Smooth muscle cell of the brain vasculature (primary cell): Measurements from ENCODE around the gene CLPTM1L.
"Not testable (repeated sequence)": the region's sequence is repeated elsewhere in the genome, so short reads cannot be mapped to it uniquely, and the experiment has no call there.

Experiments
- DNase-seq: peaks from one replicate; pipeline ENCODE4 v3.0.0-alpha.2; 2012; ENCODE audit warnings: low read depth, low spot score

Gene CLPTM1L

DNA sequence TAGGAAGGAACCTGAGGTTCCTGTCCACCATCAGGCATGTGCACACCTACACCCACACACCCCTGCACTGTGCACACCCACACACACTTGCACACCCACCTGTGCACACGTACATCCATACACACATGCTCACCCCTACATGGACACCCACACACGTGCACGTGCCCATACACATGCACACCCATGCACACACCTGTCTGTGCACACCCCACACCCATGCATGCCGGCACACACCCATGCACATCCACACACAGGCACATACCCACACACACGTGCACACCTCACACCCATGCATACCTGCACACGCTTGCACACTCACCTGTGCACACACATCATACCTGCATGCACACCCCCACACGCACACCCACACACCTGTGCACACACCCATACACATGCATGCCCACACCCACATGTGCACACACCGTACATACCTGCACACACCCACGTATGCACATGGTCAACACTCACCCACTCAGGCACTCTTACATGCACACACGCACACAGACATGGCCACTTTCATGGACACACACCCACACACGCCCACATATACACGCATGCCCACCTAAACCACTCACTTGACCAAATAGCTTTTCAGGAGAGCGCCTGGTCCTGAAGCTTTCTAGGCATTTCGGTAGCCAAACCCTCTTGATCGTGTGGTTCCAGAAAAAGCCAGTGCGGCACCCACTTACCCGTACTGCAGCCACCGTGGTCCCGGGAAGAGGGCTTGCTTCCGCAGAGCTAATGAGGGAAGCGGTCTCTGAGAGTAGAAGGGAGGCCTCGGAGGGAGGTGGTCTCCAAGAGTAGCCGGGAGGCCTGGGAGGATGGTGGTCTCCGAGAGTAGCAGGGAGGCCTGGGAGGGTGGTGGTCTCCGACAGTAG lies 36.7 kb upstream of the CLPTM1L start:
- no peak for DNase-seq

DNA sequence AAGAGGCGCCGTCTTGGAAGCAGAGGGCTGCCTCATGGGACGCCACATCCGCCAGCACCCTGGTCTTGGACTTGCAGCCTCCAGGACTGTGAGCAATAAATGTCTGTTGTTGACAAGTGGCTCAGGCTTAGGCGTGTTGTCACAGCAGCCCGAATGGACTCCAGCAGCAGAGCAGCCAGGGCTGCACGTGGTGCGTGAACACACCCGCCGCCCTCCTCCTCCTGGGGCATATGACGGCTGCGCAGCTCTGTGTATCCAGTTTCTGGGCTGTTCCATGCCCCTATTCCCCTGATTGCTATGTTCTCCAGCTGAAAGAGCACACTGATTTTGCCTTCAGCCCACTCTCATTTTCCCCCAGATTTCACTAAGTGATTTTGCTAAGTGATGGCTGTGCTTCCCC lies 36.0 kb upstream of the CLPTM1L start:
- DNase-seq = no peak

DNA sequence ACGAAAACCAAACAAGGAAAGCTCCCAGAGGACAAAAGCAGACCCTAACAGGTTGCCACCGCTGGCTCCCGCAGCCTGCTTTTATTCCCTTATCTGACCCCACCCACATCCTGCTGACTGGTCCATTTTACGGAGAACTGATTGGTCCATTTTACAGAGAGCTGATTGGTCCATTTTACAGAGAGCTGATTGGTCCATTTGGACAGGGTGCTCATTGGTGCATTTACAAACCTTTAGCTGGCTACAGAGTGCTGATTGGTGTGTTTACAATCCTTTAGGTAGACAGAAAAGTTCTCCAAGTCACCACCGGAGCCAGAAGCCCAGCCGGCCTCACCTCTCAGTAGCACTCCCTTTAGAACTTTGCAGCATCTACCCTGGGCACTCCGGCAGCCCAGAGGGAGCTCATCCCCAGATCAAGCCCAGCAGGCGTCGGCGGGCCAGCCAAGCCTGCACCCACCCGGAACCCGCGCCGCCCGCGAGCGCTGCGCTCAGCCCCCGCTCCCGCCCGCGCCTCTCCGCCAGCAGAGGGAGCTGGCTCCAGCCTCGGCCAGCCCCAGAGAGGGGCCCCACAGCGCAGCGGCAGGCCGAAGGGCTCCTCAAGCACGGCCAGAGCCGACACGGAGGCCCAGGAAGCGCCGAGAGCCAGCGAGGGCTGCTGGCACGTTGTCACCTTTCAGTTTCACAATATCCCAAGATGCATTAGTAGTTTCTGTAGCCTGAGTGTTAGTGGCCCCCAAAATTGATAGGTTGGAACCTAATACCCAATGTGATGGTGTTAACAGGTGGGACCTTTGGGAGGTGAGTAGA lies 35.3 kb upstream of the CLPTM1L start:
- DNase-seq = no peak

DNA sequence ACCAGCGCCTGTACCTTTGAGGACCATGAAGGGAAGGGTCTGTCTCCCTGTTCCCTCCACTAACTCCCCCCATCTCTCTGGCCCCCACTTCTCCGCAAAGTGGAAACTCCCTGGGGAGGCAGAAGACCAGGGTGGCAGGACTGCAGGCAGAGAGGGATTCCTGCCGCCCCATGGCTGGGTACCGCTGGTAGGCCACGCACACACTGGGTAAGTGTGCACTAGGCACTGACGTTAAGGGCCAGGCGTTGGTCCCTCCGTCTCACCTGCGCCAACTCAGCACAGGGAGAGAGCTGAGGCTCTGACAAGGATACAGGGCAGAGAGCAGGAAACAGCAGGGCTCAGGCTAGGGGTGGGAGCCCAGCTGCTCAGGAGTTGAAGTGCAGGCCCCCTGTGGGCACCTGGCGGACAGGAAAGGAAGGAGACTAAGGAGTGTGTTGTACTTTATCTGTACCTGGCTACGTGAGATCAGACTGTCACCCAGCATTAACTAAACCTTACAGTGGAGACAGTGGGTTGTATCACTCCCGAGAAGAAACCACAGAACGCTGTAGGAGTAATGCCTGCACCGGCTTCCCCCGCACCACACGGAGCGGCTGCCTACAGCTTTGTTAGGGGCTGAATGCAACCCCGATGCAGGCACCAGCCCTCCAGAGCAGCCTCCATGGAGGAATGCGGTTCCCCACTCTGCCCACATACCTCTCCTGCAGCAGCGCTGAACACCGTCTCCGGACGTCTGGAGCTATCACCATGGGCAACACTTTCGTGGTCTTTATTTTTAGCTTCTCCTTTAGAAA lies 34.2 kb upstream of the CLPTM1L start:
- DNase-seq = no peak

DNA sequence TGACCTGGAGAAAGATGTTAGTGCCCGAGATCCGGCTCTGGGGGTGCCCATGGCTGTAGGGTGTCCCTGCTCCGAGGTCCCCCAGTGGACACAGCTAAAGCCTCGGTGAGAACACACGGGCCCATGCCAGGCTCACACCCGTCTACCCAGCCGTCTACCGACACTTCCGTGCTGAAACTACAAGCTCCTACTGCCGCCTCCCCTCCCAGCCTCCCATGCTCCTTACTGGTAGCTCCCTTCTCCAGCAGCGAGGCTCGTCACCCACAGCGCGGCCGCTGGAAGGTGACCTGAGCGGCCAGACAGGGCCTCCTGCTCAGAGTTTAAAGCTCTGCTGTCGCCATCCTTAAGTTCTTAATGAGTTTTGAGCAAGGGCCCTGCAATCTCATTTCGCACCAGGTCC lies 33.2 kb upstream of the CLPTM1L start:
- DNase-seq = no peak

DNA sequence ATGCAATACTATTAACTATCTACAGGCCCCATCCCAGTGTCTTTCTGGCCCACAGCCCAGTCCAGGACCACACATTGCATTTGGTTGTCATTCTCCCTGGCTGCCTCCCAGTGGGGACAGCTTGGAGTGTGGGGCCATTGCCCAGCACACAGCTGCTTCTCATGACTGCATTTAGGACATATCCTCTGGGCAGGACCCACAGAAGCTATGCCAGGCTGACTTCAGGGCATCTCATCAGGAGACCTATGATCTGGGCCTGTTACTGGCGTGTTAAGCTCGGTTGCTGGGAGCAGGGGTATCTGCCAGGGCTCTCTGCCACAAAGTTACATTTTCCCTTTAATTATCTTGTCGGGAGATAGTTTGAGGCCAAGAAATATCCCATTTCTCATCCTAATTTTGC lies 32.1 kb upstream of the CLPTM1L start:
- no peak for DNase-seq

DNA sequence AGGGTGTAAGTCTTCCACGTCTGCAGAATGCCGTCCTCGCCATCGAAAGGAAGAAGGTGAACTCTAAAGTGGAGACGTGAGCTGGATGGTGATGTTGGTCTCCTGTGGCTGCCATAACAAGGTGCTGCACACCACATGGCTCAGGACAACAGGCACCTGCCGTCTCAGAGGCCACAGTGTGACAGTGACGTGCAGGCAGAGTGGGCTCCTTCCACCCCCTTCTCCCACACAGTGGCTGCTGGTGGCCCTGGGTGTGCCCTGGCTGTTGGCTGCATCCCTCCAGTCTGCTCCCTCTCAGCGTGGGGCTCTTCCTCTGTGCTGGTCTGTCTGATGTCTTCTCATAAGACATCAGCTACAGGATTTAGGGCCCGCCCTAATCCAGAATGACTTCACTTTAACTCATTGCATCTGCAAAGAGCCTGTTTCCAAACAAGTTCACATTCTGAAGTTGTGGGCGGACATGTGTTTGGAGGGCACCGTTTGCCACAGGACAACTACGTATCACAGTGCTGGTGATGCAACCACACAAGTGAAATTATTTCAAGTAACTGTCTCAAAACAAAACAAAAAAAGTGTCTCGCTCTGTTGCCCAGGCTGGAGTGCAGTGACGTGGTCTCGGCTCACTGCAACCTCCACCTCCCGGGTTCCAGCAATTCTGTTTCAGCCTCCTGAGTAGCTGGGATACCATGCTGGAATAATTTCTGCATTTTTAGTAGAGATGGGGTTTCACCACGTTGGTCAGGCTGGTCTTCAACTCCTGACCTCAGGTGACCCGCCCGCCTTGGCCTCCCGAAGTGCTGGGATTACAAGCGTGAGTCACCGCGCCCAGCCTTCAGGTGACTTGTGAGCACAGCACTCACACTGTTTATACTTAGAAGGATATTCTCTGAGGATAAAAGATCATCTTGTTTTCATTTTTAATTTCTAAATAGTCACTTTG lies 31.2 kb upstream of the CLPTM1L start:
- no peak for DNase-seq

DNA sequence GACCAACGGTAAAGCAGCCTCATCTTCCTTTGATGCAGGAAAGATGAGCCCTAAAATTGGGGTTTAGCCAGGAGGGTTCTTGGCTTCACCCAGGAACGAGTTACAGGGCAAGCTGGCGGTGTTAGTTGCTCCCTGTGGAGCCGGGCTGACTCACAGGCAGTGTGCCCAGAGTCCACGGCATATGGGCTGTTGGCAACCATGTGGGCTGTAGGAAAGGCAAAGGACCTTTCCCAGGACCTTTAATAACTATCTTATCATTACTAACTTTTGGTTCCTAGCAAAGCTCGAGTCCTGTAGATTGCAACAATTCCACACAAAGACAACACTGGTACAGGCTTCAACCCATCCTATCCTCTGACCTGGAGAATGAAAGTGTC lies 29.8 kb upstream of the CLPTM1L start:
- DNase-seq = no peak

DNA sequence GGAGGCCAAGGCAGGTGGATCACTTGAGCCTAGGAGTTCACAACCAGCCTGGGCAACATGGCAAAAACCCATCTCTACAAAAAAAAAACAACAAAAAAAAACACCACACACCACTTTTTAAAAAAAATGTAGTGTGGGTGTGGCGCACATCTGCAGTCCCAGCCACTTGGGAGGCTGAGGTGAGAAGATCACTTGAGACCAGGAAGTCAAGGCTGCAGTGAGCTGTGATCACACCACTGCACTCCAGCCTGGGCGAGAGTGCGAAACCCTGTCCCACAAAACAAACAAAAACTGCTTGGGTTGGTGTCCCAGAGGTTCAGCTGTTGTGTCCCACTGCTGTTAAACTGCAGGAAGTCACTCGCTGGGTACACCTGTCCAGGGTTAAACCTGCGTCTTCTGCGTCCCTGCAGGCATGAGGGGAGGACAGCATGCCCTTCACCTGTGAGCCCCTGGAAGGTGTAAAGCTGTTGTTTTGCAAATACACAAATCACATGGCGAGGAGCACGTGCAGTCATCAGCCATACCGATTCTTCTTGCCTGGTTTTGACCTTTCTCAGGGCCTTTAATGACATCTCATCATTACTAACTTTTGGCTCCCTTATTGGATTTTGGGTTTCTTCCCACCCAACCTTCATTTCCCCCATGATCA lies 29.3 kb upstream of the CLPTM1L start:
- DNase-seq = no peak

DNA sequence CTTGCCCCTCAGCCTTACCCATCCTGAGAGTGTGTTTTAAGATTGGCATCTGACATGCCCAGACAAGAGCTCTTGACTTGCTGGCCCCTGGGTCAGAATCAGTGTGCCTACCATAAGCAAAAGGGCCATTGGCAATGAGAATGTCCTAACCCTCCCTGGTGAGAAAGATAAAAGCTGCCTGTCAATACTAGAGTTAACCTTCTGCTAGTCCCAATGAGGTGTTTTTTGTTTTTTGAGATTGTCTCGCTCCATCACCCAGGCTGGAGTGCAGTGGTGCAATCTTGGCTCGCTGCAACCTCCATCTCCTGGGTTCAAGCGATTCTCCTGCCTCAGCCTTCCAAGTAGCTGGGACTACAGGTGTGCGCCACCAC lies 27.1 kb upstream of the CLPTM1L start:
- DNase-seq = not testable (repeated sequence)

DNA sequence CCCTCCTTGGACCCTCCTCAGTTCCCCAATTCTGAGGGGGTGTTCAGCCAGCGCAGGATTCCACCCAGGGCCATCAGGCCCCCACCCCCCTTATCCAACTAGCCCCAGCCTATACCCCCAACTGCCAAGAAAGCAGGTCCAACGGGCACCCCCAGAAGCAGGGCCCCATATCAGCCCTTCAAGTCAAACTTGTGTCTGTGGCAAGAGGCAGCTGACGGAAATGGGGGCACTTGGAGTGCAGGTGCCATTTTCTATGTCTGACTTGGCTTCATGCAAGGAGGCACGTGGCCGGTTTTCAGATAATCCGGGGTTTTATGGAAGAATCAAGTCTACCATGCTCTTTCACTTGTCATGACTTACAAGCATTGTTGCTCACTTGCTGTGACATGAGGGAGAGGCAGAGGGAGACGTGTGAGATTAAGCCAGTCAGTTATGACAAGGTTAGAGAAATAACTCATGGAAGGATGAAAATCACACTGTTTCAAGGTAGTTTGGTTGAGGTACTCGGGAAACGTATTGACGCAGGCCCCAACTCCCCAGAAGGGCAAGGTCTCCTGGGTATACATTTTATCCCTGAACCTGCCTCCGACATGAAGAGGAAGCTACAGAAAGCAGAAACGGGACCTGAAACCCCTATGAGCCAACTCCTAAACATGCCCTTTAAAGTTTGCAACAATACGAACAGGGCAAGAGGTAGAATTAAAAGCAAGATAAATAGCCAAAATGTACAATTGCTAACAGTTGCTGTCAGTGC lies 26.5 kb upstream of the CLPTM1L start:
- DNase-seq = no peak

DNA sequence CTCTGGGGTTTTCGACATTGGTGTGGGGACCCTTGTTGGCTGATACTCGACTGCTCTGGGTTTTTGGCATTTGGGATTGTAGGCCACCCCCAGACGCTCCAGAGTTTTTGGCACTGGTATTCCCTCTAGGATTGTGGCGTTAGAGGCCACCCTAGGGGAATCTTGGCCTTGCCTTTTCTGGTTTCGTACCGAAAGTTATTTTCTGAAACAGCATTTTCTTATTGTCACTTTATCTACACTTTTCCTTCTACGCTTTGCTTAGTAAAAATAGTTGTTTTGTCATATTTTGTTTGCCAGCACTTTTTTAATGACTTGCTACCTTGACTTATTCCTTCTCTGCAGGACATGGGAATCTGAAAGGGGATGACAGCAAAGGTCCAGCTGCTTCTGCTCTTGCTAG lies 25.1 kb upstream of the CLPTM1L start:
- DNase-seq = no peak

DNA sequence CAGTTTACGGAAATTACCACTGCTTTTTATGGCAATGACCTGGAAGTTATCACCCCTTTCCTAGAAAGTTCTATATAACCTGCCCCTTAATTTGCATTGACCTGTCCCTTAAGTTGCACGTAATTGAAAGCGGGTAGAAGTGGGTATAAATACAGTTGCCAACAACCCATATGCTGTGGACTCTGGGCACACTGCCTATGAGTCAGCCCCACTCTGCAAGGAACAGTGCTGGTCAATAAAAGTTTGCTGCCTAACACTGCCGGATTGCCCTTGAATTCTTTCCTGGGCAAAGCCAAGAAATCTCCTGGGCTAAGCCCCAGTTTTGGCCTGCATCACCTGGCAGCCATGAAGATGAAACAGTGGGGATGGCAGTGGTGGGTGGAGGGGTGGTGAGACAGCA lies 23.9 kb upstream of the CLPTM1L start:
- no peak for DNase-seq

DNA sequence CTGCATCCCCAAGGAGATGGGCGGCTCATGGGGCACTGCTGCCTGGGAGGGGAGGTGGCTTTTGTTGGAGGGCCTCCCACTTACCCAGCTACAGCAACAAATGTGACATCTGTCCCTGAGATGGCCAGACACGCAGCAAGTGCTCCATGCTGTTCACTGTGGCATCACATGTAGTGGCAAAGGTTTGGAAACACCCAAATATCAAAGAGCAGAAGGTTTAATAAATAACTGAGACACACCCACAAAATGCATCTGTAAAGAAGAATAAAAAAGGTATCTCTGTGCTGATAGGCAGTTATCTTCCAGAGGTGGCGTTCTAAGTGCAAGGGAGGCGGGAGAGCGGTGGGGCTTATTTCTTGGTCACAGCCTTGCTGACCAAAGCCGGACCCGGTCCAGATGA lies 23.3 kb upstream of the CLPTM1L start:
- no peak for DNase-seq

DNA sequence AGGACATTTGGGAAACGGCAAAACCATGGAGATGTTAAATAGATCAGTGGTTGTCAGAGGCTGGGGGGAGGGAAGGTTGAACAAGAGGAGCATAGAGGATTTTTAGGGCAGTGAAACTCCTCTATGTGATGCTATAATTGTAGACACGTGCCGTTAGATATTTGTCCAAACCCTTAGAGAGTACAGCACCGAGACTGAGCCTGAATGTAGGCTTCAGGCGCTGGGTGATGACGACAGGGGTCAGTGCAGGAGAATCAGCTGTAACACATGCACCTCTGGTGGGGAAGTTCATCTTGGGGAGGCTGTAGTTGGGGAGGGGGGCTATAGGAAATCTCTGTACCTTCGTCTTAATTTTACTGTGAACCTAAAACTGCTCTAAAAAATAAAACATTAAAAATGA lies 22.2 kb upstream of the CLPTM1L start:
- no peak for DNase-seq

DNA sequence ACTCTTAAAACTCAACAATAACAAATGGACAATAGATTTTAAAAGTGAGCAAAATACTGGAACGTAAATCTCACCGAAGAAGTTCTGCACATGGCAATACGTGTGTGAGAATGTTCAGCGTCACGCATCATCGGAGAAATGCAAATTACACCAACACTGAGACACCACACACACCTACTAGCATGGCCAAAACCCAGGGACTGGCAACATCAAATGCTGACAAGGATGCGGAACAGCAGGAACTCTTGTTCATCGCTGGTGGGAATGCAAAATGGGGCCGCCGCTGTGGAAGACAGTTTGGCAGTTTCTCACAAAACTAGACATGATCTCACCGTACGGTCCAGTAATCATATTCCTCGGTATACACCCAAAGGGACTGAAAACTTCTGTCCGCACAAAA lies 21.6 kb upstream of the CLPTM1L start:
- DNase-seq = no peak

DNA sequence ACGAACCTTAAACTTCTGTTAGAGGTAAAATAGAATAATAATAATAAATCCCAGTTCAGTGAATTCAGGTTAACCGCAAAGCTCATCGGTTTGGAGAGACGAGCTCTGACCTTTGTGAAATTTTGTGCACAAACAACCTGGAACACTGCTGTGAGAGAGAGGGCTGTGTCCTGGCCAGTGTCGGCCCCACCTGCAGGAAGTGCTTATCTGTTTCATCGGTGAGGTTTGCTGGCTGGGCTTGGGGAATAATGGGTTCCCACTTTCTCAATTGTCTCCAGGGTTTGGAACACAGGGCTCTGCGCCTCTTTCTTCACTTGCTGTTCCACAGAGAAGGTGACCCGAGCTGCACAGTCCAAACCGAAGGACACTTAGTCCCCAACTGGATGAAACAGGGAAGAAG lies 19.3 kb upstream of the CLPTM1L start:
- DNase-seq = no peak

DNA sequence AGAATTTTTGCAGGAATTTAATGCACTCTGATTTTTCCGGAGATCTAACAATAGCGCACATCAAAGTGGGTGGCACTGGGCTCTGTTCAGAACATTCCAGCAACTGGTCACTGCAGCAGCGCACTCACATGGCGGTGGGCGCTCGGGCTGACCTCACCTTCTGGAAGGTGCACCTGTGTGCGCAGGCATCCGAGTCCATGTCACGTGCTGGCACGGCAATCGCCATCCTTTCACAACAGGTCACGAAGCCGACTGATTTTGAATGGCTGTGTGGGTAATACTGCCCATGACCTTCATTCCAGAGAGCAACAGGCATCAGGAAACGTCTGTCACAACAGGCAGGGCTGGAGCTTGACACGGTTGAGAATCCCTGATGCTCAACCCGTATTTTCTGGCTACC lies 18.7 kb upstream of the CLPTM1L start:
- no peak for DNase-seq

DNA sequence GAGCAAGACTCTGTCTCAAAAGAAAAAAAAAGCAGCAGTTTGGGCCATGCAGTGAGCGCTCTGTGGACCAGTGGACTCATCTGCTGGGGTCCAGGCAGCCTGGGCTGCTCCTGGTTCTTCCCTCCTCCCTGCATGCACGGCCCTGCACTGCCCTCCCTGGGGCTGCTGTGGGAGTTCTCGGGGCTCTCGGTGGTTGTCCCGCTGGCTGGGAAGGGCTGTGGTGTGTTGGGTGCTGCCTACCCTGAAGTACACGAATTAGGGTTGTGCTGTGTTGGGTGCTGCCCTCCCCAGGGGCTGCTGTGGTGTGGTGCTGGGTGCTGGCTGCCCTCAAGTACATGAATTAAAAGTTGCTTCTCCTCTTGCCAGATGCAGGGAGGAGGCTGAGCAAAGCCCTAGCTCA lies 18.3 kb upstream of the CLPTM1L start:
- DNase-seq = no peak
